ENCODE measurements around the gene ESR1. TPM values are rescaled to one million over a fixed set of nuclear protein-coding genes. Genes with fewer than 3 reads are reported as not detected.
A peak's percentile ranks its signal among the peaks of the same experiment; 100 is the strongest.

The ESR1 gene
- total and polyA plus RNA-seq, 11 donors: 0.15 to 3.5 (median 0.93) TPM

GRCh38 chr6:152166897-152167296, 359.4 kb downstream of the ESR1 start:
- intact Hi-C loops (cut with DNase I): loop anchor here in 1 of 10 donors (5.0 kb wide), 1 partner anchor 105 kb away; no protein-coding TSS in a partner anchor
- TF ChIP-seq CTCF (IDR thresholded peaks at IDR 0.05) (no peak), POLR2A (IDR thresholded peaks at IDR 0.05) (no peak)
- ATAC-seq (peak; percentile 58 to 70 (median 65)), DNase-seq (no peak)
- WGBS, 4 donors: 38 to 55% (median 46%) methylated on average over 5 of the region's 5 CpGs
- Histone ChIP-seq H3K36me3 (peaks cover 0 to 81% (median 56%) of the 10 kb centered on the region in 9 donors), H3K4me3 (peak overlapping the region in 10 of 12 donors; percentile 25 to 54 (median 49)), H3K27me3 (no peaks in the 10 kb centered on the region), H3K9me3 (no peaks in the 10 kb centered on the region), H3K4me1 (peaks cover 0 to 17% (median 7%) of the 10 kb centered on the region in 12 donors), H3K27ac (peak overlapping the region; percentile 75 to 95 (median 84))

GRCh38 chr6:152167641-152168603, 360.4 kb downstream of the ESR1 start:
- intact Hi-C loops (cut with DNase I): loop anchor here in 1 of 10 donors (5.0 kb wide), 1 partner anchor 104 kb away; no protein-coding TSS in a partner anchor
- Histone ChIP-seq H3K27ac (peak overlapping the region; percentile 75 to 95 (median 84)), H3K9me3 (no peaks in the 10 kb centered on the region), H3K36me3 (peaks cover 0 to 81% (median 54%) of the 10 kb centered on the region in 9 donors), H3K4me1 (peaks cover 0 to 26% (median 10%) of the 10 kb centered on the region in 12 donors), H3K27me3 (no peaks in the 10 kb centered on the region), H3K4me3 (peak overlapping the region in 11 of 12 donors; percentile 8 to 54 (median 48))
- no peak for DNase-seq
- ATAC-seq: peak; percentile 81 to 85 (median 84)
- WGBS, 4 donors: 43 to 58% (median 54%) methylated on average over 13 of the region's 13 CpGs
- peak in 1 of 2 donors; percentile 16 for TF ChIP-seq POLR2A (IDR thresholded peaks at IDR 0.05)
- TF ChIP-seq CTCF (IDR thresholded peaks at IDR 0.05): no peak

GRCh38 chr6:152170313-152170701, 362.8 kb downstream of the ESR1 start:
- intact Hi-C loops (cut with DNase I): loop anchor here in 1 of 10 donors (10.0 kb wide), 1 partner anchor 74 kb away; no protein-coding TSS in a partner anchor
- H3K36me3 ChIP-seq: peaks cover 0 to 81% (median 57%) of the 10 kb centered on the region in 9 donors
- no peaks in the 10 kb centered on the region for H3K9me3 ChIP-seq
- DNase-seq (no peak), ATAC-seq (no peak)
- TF ChIP-seq CTCF (IDR thresholded peaks at IDR 0.05) (no peak), POLR2A (IDR thresholded peaks at IDR 0.05) (no peak)
- 84 to 91% (median 86%) methylated on average over 4 of the region's 4 CpGs for WGBS, 4 donors
- H3K27ac ChIP-seq: peak overlapping the region in 8 of 12 donors; percentile 7 to 72 (median 54)
- peaks cover 0 to 32% (median 11%) of the 10 kb centered on the region in 12 donors for H3K4me1 ChIP-seq
- no peaks in the 10 kb centered on the region for H3K27me3 ChIP-seq
- H3K4me3 ChIP-seq: no peak overlapping the region
